Measurements from ENCODE around the gene TSEN2. TPM values are rescaled to one million over a fixed set of nuclear protein-coding genes. Genes with fewer than 3 reads are reported as not detected.

The TSEN2 gene
- total and polyA plus RNA-seq, 2 of the 13 experiments (the other 11 are each of a cell fraction or from before 2014, with no cell fraction given) = 11.0 to 17.3 TPM

DNA sequence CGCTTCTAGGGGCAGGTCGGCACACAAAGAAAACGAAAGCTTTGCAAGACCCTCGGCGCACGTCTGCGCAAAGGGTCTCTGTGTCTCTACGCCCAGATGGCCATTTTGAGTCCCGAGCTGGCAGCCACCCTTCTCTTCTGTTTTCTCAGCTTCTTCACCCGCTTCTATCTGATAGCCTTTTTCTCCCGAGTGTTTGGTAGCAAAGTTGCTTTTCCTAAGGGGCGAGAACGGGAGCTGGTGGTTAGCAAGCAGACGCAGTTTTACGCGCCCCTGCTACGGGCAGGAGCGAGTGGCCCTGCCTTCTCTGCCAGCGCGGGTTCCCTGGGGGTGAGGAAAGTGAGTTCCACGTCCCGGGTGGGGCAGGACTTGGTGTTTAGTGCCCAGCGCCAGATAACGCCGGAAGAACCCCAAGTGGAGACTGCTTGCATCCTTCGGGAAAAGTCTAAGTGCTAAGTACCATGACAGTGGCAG lies 69.7 kb downstream of the TSEN2 start (continued):
- TF ChIP-seq, protein P1, sequence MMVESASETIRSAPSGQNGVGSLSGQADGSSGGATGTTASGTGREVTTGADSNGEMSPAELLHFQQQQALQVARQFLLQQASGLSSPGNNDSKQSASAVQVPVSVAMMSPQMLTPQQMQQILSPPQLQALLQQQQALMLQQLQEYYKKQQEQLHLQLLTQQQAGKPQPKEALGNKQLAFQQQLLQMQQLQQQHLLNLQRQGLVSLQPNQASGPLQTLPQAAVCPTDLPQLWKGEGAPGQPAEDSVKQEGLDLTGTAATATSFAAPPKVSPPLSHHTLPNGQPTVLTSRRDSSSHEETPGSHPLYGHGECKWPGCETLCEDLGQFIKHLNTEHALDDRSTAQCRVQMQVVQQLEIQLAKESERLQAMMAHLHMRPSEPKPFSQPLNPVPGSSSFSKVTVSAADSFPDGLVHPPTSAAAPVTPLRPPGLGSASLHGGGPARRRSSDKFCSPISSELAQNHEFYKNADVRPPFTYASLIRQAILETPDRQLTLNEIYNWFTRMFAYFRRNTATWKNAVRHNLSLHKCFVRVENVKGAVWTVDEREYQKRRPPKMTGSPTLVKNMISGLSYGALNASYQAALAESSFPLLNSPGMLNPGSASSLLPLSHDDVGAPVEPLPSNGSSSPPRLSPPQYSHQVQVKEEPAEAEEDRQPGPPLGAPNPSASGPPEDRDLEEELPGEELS (CRISPR knock-in tag; IDR thresholded peaks at IDR 0.05) = no peak
- TF ChIP-seq DR1 (CRISPR knock-in tag; IDR thresholded peaks at IDR 0.05) (no peak), ZNF766 (CRISPR knock-in tag; IDR thresholded peaks at IDR 0.05; ENCODE audit: borderline replicate concordance) (no peak), GATAD2A (CRISPR knock-in tag; IDR thresholded peaks at IDR 0.05) (peak; percentile 51; the same call in 1 of the 2 replicates), CEBPG (CRISPR knock-in tag; IDR thresholded peaks at IDR 0.05) (no peak), KLF11 (CRISPR knock-in tag; IDR thresholded peaks at IDR 0.05) (no peak), ZSCAN9 (CRISPR knock-in tag; IDR thresholded peaks at IDR 0.05; ENCODE audit: borderline replicate concordance) (no peak), ZNF513 (CRISPR knock-in tag; conservative IDR thresholded peaks at IDR 0.05) (no peak), ZFAT (CRISPR knock-in tag; conservative IDR thresholded peaks at IDR 0.05) (no peak), ISL2 (CRISPR knock-in tag; IDR thresholded peaks at IDR 0.05) (no peak), MLLT10 (CRISPR knock-in tag; IDR thresholded peaks at IDR 0.05) (no peak), ZFP90 (CRISPR knock-in tag; IDR thresholded peaks at IDR 0.05; ENCODE audit: borderline replicate concordance) (no peak), GATAD1 (CRISPR knock-in tag; IDR thresholded peaks at IDR 0.05) (0 out of 2 replicates have a peak, but pooled peaks have one; percentile 15), MBNL3 (CRISPR knock-in tag; conservative IDR thresholded peaks at IDR 0.05) (no peak), PLSCR1 (CRISPR knock-in tag; IDR thresholded peaks at IDR 0.05; ENCODE audit: borderline replicate concordance) (no peak), NFRKB (IDR thresholded peaks at IDR 0.05) (no peak), GLI4 (CRISPR knock-in tag; IDR thresholded peaks at IDR 0.05; ENCODE audit: borderline replicate concordance) (no peak), NFYB (CRISPR knock-in tag; IDR thresholded peaks at IDR 0.05) (no peak), NRL (CRISPR knock-in tag; IDR thresholded peaks at IDR 0.05; ENCODE audit: borderline replicate concordance) (0 out of 2 replicates have a peak, but pooled peaks have one; percentile 36), ZBTB7B (CRISPR knock-in tag; IDR thresholded peaks at IDR 0.05) (peak; percentile 85), FOXJ3 (CRISPR knock-in tag; IDR thresholded peaks at IDR 0.05; ENCODE audit: borderline replicate concordance) (no peak), MTA1 (CRISPR knock-in tag; IDR thresholded peaks at IDR 0.05; ENCODE audit: borderline replicate concordance) (peak; percentile 28; the same call in 1 of the 2 replicates)
- TF ChIP-seq, protein P2, sequence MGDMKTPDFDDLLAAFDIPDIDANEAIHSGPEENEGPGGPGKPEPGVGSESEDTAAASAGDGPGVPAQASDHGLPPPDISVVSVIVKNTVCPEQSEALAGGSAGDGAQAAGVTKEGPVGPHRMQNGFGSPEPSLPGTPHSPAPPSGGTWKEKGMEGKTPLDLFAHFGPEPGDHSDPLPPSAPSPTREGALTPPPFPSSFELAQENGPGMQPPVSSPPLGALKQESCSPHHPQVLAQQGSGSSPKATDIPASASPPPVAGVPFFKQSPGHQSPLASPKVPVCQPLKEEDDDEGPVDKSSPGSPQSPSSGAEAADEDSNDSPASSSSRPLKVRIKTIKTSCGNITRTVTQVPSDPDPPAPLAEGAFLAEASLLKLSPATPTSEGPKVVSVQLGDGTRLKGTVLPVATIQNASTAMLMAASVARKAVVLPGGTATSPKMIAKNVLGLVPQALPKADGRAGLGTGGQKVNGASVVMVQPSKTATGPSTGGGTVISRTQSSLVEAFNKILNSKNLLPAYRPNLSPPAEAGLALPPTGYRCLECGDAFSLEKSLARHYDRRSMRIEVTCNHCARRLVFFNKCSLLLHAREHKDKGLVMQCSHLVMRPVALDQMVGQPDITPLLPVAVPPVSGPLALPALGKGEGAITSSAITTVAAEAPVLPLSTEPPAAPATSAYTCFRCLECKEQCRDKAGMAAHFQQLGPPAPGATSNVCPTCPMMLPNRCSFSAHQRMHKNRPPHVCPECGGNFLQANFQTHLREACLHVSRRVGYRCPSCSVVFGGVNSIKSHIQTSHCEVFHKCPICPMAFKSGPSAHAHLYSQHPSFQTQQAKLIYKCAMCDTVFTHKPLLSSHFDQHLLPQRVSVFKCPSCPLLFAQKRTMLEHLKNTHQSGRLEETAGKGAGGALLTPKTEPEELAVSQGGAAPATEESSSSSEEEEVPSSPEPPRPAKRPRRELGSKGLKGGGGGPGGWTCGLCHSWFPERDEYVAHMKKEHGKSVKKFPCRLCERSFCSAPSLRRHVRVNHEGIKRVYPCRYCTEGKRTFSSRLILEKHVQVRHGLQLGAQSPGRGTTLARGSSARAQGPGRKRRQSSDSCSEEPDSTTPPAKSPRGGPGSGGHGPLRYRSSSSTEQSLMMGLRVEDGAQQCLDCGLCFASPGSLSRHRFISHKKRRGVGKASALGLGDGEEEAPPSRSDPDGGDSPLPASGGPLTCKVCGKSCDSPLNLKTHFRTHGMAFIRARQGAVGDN (CRISPR knock-in tag; IDR thresholded peaks at IDR 0.05) = peak; percentile 62
